GM18907 (cell line): Measurements from ENCODE around the gene SCGB1C1.

Experiments
- ATAC-seq: cut with Tn5 transposase; IDR thresholded peaks from one replicate; pipeline ENCODE4 v1.9.1; 2021; ENCODE audit warnings: mild to moderate bottlenecking, moderate library complexity; ENCODE audit not compliant: unreplicated experiment

The SCGB1C1 gene

GRCh38 chr11:204587-205109 is 11.8 kb downstream of the SCGB1C1 start:
- ATAC-seq: no peak

DNA sequence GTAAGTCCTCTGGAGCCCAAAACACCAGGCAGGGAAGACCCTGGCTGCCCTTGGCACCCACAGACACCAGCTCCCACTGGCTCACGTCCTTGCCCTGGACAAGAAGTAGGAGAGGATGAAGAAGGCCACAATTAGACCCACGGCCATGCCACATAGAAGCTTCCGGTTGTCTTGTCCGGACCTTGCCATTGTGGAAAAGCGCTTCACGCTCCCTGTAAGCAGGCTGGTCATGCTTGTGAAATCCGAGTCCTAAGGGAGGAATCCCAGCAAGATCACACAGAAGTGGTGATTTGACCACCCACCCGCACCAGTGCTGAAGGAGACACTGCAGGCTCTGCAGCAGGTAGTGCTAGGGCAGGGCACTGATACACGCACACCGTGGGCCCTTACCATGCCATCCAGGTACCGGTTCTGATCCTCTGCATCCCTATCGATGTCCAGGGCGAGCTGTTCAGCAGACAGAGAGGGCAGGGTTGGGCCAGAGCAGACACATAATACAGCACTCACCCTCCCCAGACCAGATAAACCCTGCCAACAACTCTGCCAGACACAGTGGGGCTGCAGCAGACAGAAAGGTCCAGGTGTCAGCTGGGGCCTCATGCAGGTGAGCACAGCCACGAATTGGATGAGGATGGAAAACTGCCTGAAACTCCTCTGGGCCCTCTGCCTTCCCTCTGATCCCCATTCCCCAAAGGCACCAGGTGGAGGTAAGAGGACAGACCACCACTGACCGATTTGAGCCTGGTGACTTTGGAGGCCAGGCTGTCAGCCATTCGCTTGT is 12.5 kb downstream of the SCGB1C1 start:
- no peak for ATAC-seq

DNA sequence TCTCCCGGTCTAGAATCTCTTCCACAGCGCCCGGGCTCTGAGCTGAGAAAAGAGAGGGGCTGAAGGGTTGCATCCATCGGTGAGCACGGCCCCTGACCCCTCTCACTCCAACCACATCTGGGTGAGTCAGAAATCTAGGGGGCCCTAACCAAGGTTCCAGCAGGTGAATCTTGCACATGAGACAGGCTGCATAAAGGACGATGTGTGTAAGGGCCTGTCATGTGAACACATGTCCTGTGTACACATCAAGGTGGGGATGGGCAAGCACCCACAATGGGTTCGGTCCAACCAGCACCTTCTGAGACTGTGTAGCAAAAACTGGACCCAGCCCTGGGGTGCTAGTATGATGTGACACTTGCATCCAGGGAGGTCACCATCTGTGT is 13.1 kb downstream of the SCGB1C1 start:
- no peak for ATAC-seq

DNA sequence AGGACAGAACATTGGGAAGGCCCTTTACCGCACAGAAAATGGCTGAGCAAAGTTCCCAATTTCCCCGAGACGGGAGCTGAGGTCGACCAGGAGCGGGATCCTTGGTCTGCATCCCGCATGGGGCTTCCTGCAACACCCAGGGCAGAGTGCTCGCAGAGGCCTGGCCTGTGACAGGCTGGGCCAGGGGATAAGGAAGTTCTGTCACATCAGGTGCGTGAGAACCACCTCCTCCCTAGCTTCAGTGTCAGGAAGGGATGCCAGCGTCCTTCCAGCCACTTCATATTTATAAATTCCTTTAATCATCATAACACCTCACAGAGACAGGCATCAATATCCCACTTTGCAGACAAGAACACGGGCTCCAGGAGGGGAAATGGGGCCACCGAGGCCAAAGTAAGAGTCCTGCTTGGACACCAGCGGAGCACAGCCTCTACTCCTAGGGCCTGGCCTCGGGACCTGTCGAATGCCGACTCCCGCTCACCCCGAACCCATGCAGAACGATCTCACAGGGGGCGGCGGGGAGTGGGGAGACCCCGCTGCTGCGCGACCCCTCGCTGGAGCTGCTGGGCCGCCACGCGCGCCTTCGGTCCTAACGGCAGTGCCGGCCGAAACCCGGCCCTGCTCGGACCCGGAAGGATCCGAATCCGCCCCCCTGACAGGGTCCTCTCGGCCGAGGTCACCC is 13.8 kb downstream of the SCGB1C1 start:
- ATAC-seq: peak; percentile 14

DNA sequence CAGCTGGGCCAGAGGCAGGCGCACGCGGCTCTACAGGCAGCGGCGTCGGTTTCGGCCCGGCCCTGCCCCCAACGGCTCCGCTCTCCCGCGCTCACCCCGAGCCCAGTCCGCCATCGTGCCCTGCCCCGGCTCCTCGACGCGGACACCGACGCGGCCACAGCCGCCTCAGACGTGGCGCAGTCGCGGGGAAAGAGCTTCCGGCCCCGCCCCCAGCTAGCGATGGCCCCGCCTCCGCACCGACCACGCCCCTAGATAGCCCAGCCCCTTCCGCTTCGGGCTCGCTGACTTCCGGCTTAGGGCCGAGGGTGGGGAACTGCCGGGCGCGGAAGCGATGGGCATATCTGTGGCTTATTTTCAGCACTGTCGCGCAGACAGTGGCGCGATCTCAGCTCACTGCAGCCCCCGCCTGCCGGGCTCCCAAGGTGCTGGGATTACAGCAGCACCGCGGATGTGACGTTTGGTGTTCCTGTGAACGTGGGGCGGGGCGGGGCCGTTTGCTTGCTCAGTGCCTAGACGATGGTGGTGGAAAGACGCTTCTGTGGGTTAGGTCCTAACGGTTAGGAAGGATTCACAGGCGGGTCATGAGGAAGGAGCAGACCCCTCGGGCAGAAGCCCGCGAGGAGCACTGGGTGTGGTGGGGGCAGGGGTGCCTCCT is 14.5 kb downstream of the SCGB1C1 start, which contains the start of the genes BET1L and RIC8A:
Gene BET1L (minus strand): TSS at position 192 of the 655 bp plus-strand sequence. CDS start 78 bp downstream, at position 114.
Gene RIC8A (plus strand): TSS at position 501 of the 655 bp plus-strand sequence. CDS start 1,147 bp downstream, outside the sequence.
- ATAC-seq: peak; percentile 76

DNA sequence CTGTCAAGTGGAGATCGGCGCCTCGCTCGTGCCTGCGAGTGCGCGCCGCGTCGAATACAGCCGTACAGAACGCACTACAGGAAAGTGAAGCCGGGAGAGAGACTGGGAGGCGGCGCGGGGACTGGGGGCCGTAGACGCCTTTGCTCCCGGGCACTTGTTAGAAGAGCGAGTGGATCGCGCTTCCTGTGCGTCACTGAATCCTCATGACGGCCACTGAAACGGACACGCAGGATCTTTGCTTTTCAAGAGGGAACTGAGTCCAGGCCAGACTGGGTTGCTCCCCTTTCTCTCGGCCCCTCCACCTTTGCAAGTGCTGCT is 14.9 kb downstream of the SCGB1C1 start:
- peak; percentile 1 for ATAC-seq

GRCh38 chr11:208181-208916 is 15.5 kb downstream of the SCGB1C1 start:
- no peak for ATAC-seq

- no peak for ATAC-seq
Measured at GRCh38 chr11:208917-209260, 16.0 kb downstream of the SCGB1C1 start.

GRCh38 chr11:209275-210121 is 16.6 kb downstream of the SCGB1C1 start:
- no peak for ATAC-seq

DNA sequence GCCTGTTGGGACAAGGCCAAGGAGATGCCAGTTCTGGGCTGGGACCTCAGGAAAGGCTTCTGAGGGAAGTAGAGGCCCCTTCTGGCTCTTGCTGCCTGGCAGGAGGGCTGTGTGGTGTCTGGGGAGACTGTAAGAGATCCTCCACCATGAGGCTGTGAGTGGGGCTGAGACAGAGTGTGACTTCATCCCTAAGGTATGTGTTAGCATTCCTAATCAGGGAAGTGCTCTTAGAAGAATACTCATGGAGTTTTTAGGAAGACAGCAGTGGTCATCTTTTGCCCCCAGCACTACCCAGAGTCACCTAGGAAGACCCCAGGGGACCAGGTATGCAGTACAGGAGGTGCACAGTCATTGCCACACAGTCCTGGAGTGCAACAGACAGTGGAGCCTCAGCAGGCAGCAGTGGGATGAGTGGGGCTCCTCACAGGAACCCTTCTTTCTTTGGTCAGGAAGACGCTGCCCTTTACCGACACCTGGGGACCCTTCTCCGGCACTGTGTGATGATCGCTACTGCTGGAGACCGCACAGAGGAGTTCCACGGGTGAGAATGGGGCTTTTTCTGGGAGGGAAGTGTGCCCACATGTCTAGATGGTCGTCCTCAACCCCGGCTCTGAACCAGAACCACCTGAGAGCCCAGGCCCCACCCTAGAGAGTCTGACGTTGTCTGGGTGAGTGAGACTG is 17.4 kb downstream of the SCGB1C1 start:
- no peak for ATAC-seq

DNA sequence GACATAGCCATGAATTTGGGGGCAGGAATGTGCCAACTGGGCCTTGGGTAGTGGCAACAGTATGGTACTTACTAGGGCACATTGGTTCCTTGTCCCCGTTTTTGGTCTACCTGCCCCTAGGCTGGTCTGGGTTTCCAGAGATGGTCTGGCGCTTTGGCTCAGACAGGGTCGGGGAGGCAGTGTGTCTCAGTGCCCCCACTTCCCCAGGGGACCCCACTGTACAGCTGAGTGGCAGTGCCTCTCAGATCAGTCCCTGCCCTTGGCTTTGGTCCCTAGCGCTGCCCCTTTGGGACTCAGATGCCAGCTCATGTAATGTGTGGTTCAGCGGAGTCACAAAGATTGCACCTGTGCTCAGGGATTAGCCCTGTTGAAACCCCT is 17.9 kb downstream of the SCGB1C1 start:
- no peak for ATAC-seq

DNA sequence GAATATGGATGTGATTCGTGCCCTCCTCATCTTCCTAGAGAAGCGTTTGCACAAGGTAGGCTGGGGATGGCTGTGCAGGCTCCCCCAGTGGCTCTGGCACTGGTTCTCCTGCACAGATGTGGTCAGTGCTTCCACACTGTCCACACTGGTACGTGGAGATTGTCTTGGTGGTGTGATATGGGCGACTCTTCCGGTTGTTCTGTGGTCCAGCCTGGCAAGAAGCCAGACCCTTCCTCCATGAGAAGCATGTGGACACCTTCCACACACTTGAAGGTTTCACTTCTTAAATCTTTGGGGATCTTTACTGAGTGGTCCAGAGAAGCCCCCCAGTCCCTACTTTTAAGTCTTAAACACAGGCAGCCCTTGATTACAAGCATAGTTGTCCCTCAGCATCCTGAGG is 18.4 kb downstream of the SCGB1C1 start:
- no peak for ATAC-seq

DNA sequence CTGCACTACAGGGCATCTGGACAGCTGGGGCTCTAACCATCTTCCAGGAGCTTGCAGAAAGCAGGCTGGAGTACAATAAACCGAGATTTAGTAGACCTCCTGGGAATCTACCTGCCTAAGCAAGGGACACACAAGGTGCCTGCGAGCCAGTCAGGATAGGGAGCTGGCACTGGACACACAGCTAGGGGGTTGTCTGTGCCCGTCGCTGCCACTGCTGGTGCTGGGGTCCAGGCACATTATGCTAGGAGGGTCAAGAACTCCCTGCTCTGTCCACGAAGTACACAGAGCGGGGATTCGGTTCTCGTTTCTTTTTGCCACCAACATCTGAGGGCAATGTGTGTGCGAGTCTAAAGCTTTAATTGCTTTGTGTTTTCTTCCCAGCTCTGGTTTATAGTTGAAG is 18.9 kb downstream of the SCGB1C1 start:
- ATAC-seq: no peak

- ATAC-seq: no peak
Measured at GRCh38 chr11:212150-213100, 19.5 kb downstream of the SCGB1C1 start.

DNA sequence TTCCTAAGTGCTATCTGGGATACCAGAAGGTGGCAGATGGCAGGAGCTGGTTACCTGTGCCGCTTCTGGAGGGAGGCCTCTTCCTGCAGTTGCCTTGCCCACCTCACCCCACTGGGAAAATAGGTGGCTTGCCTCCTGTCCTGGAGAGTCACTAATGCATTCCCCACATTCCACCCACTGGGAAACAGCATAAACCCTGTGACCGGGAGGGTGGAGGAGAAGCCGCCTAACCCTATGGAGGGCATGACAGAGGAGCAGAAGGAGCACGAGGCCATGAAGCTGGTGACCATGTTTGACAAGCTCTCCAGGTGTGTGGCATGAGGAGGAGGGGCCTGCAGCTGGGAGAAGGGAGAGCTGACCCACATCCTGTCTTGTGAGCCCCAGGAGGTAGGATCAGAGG is 20.2 kb downstream of the SCGB1C1 start:
- ATAC-seq: no peak

GRCh38 chr11:214083-214482 is 21.2 kb downstream of the SCGB1C1 start:
- ATAC-seq: no peak

DNA sequence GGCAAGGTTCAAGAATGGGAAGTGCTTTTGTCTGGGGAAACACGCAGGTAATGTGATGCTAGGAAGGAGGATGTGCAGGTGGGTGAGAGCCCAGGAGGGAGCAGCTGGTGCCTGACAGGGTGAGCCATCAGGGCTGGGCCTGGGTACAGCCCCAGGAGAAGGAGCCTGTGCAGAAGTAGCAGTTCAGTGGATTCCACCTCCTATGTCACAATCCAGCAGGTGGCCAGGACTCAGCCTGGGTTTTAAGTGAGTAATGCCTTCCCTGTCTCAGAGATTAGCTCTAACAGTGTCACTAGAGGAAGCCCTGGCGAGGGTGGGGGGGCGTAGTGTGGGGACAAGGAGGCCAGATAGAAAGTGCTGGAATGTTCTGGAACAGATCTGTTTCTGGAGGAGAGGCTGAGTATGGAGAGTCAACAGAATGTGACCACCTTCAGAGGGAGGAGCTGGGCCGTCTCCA is 22.7 kb downstream of the SCGB1C1 start:
- no peak for ATAC-seq
